PC-9 (cell line): Measurements from ENCODE around the gene BBX. TPM values are rescaled to one million over a fixed set of nuclear protein-coding genes. Genes with fewer than 3 reads are reported as not detected.
"Not testable (repeated sequence)": the region's sequence is repeated elsewhere in the genome, so short reads cannot be mapped to it uniquely, and the experiment has no call there.

ENCODE experiments used
- BruUV-seq: library from RNA; stranded (reverse); fragments of 400-500 nt; replicated peaks from 2 replicates; lab custom pipeline; 2021; lab: Mats Ljungman, UMichigan
- CTCF ChIA-PET: fragments of 300-600 bp; sonication (Branson Sonifier 250); formaldehyde crosslinking; loops from one replicate; lab custom pipeline; 2022; ENCODE audit warnings: antibody characterized with exemption; lab: Charles Lee
- POLR2A ChIA-PET: fragments of 300-600 bp; sonication (Branson Sonifier 250); formaldehyde crosslinking; loops from one replicate; lab custom pipeline; 2022; ENCODE audit warnings: antibody characterized with exemption; ENCODE audit not compliant: unreplicated experiment; lab: Charles Lee
- DNase-seq, 2 experiments: peaks; one replicate each; pipeline versions ENCODE4 v3.0.0 to v3.0.0-alpha.2; 2015 to 2022; ENCODE audit warnings: mixed read lengths in 1 of 2
- H2AFZ ChIP-seq: fragments of 200-600 bp; sonication (generic); 2 replicates; pipeline ENCODE4 v1.8.1; 2017; ENCODE audit warnings: antibody characterized with exemption
- H3F3A ChIP-seq: fragments of 200-600 bp; sonication (generic); 2 replicates; pipeline ENCODE4 v1.8.1; 2017; ENCODE audit warnings: antibody characterized with exemption, mild to moderate bottlenecking, low read depth; ENCODE audit not compliant: insufficient read depth
- H3K27ac ChIP-seq: fragments of 200-600 bp; sonication (generic); 2 replicates; pipeline ENCODE4 v1.6.1; 2016; ENCODE audit warnings: mixed run types
- H3K27me3 ChIP-seq: fragments of 200-600 bp; sonication (generic); 2 replicates; pipeline ENCODE4 v1.6.1; 2016; ENCODE audit warnings: low read depth, mixed run types; ENCODE audit not compliant: insufficient read depth
- H3K36me3 ChIP-seq: fragments of 200-600 bp; sonication (generic); 2 replicates; pipeline ENCODE4 v1.6.1; 2016; ENCODE audit warnings: low read depth, mixed run types
- H3K4me1 ChIP-seq: fragments of 200-600 bp; sonication (generic); replicated peaks from 2 replicates; pipeline ENCODE4 v1.6.1; 2016; ENCODE audit warnings: mixed run types; ENCODE audit not compliant: insufficient read depth
- H3K4me2 ChIP-seq: fragments of 200-600 bp; sonication (generic); 2 replicates; pipeline ENCODE4 v1.6.1; 2017; ENCODE audit warnings: mixed run types
- H3K4me3 ChIP-seq: fragments of 200-600 bp; sonication (generic); 2 replicates; pipeline ENCODE4 v1.6.1; 2016; ENCODE audit warnings: mixed run types
- H3K79me2 ChIP-seq: fragments of 200-600 bp; sonication (generic); 2 replicates; pipeline ENCODE4 v1.6.1; 2017; ENCODE audit warnings: low read depth, mixed run types
- H3K9me2 ChIP-seq: fragments of 200-600 bp; sonication (generic); 2 replicates; pipeline ENCODE4 v1.8.1; 2017; ENCODE audit warnings: mild to moderate bottlenecking; ENCODE audit not compliant: insufficient read depth
- H3K9me3 ChIP-seq: fragments of 200-600 bp; sonication (generic); 2 replicates; pipeline ENCODE4 v1.8.1; 2016; ENCODE audit warnings: low read depth; ENCODE audit not compliant: insufficient read depth
- H4K20me1 ChIP-seq: fragments of 200-600 bp; sonication (generic); 2 replicates; pipeline ENCODE4 v1.8.1; 2017; ENCODE audit not compliant: insufficient read depth
- CTCF ChIP-seq: fragments of 200-600 bp; sonication (generic); conservative IDR thresholded peaks from 2 replicates; pipeline ENCODE4 v1.6.1; 2017; ENCODE audit warnings: mixed run types, antibody characterized with exemption, mild to moderate bottlenecking, moderate library complexity
- EZH2 ChIP-seq: fragments of 200-600 bp; sonication (generic); IDR thresholded peaks from 2 replicates; pipeline ENCODE4 v1.8.0; 2017; ENCODE audit warnings: antibody characterized with exemption, low read depth
- intact Hi-C: fragments of 100-400 bp; cut with micrococcal nuclease; formaldehyde crosslinking; loops from one replicate; pipeline ENCODE4 v1.10.0; 2022; ENCODE audit not compliant: unreplicated experiment
- total RNA-seq: library from RNA; stranded (reverse); gene quantifications from 2 replicates; pipeline ENCODE4 v1.2.3, GENCODE V29; 2021

BBX gene
- total RNA-seq, 1 experiment from 2014 or later: 91.7 TPM

DNA sequence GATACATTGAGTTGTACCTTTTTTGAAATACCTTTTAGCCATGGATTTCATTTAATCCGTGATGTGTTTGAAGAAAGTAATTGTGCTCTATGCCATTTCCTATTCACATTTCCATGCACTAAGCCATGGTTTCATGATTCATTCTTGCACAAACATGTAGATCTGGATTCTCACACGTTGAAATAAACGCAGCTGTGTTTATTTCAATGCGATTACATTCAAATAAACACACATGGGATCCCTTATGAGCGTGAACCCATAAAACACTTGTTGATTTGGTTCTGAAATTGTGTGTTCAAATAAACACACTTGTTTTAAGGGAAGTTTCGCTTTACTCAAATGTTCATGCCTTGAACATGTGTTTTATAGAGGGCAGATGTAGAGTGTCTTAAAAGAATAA lies 39.2 kb downstream of the BBX start:
- no peaks in the 10 kb centered on the region for H3F3A ChIP-seq
- intact Hi-C loops: no loop called here

GRCh38 chr3:107562969-107563529 lies 40.3 kb downstream of the BBX start:
- Histone ChIP-seq H2AFZ (no peak overlapping the region), H3K4me3 (no peak overlapping the region), H3K36me3 (no peaks in the 10 kb centered on the region), H3K4me1 (no peaks in the 10 kb centered on the region; the same call in 1 of the 2 replicates), H4K20me1 (peaks cover 7% of the 10 kb centered on the region; the same call in 1 of the 2 replicates), H3F3A (no peaks in the 10 kb centered on the region), H3K79me2 (0 out of 2 replicates have a peak, but pooled peaks cover 9% of the 10 kb centered on the region), H3K4me2 (no peak overlapping the region), H3K27me3 (no peaks in the 10 kb centered on the region), H3K27ac (no peak overlapping the region), H3K9me2 (no peaks in the 10 kb centered on the region), H3K9me3 (no peaks in the 10 kb centered on the region)
- DNase-seq: no peak
- TF ChIP-seq EZH2: no peak
- no peak for TF ChIP-seq CTCF
- BruUV-seq: no TSS peak
- ChIA-PET CTCF (no interaction called here), POLR2A (interaction anchor here (0.6 kb wide), 1 partner anchor 120 kb away, joined by 4 read pairs; no protein-coding TSS in a partner anchor)
- intact Hi-C loops: no loop called here

More for the DNA sequence above, 39.2 kb downstream of the BBX start:
- ChIA-PET CTCF (no interaction called here), POLR2A (no interaction called here)
- no peak for TF ChIP-seq EZH2
- DNase-seq: no peak
- Histone ChIP-seq H3K9me3 (no peaks in the 10 kb centered on the region), H4K20me1 (peaks cover 7% of the 10 kb centered on the region; the same call in 1 of the 2 replicates), H3K27ac (no peak overlapping the region), H2AFZ (no peak overlapping the region), H3K27me3 (no peaks in the 10 kb centered on the region), H3K36me3 (no peaks in the 10 kb centered on the region), H3K79me2 (0 out of 2 replicates have a peak, but pooled peaks cover 3% of the 10 kb centered on the region), H3K4me2 (no peak overlapping the region), H3K4me3 (no peak overlapping the region), H3K4me1 (no peaks in the 10 kb centered on the region; the same call in 1 of the 2 replicates), H3K9me2 (no peaks in the 10 kb centered on the region)
- BruUV-seq: no TSS peak

DNA sequence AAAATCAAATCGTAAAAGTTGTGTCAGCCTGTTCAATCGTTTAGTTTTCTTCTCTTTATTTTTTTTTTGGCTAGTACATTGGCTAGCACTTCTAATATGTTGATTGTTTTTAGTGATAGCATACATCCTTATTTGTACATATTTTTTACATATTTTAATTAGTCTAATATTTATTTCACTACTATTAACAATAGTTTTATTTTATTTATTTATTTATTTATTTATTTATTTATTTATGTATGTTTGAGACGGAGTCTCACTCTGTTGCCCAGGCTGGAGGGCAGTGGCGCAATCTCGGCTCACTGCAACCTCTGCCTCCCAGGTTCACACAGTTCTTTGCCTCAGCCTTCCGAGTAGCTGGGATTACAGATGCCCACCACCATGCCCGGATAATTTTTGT lies 42.5 kb downstream of the BBX start:
- H4K20me1 ChIP-seq, H3F3A ChIP-seq, H3K4me1 ChIP-seq, DNase-seq, H3K27me3 ChIP-seq, POLR2A ChIA-PET, H3K9me2 ChIP-seq, H3K9me3 ChIP-seq, BruUV-seq, H3K4me2 ChIP-seq, H3K36me3 ChIP-seq, H3K27ac ChIP-seq, intact Hi-C loops, H3K4me3 ChIP-seq, CTCF ChIA-PET, H2AFZ ChIP-seq: not testable (repeated sequence)
- peaks cover 18% of the 10 kb centered on the region; the same call in 1 of the 2 replicates for H3K79me2 ChIP-seq

- CTCF ChIA-PET, H3K4me3 ChIP-seq, H3K4me2 ChIP-seq, BruUV-seq, H3K9me3 ChIP-seq, H3F3A ChIP-seq, DNase-seq, H4K20me1 ChIP-seq, H3K36me3 ChIP-seq, POLR2A ChIA-PET, H3K27ac ChIP-seq, H3K9me2 ChIP-seq, H3K4me1 ChIP-seq, H2AFZ ChIP-seq, H3K27me3 ChIP-seq: not testable (repeated sequence)
- intact Hi-C loops: loop anchor here (10.0 kb wide), 2 partner anchors 184 to 354 kb away; no protein-coding TSS in a partner anchor
- peaks cover 19% of the 10 kb centered on the region; the same call in 1 of the 2 replicates for H3K79me2 ChIP-seq
Observed at GRCh38 chr3:107571089-107571488, 48.3 kb downstream of the BBX start.

DNA sequence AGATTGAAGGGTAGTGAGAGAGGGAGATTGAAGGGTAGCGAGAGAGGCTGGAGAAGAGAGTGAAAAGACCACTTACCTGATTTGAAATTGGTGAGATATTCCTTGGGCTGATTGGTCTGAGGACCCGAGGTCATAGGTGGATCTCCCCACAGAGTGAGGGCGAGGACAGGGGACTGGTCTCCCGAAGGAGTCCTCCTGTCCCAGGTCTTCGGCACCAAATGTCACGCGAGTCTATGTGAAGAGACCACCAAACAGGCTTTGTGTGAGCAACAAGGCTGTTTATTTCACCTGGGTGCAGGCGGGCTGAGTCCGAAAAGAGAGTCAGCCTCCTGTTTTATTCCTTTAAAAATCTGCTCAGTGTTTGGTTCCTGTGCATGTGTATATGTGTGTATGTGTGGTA lies 48.7 kb downstream of the BBX start:
- CTCF ChIA-PET, H3F3A ChIP-seq, H3K9me3 ChIP-seq: not testable (repeated sequence)

More for the DNA sequence above, 48.7 kb downstream of the BBX start:
- DNase-seq, H3K27me3 ChIP-seq, H3K9me2 ChIP-seq, H4K20me1 ChIP-seq, BruUV-seq, H3K4me1 ChIP-seq, H3K4me2 ChIP-seq, POLR2A ChIA-PET, H3K27ac ChIP-seq, H3K4me3 ChIP-seq, H3K36me3 ChIP-seq, H2AFZ ChIP-seq: not testable (repeated sequence)
- intact Hi-C loops: loop anchor here (10.0 kb wide), 2 partner anchors 183 to 353 kb away; no protein-coding TSS in a partner anchor
- H3K79me2 ChIP-seq: peaks cover 19% of the 10 kb centered on the region; the same call in 1 of the 2 replicates
